Gastroesophageal sphincter (tissue), 4 donors: ENCODE data around the gene SPEG. TPM values are rescaled to one million over a fixed set of nuclear protein-coding genes. Genes with fewer than 3 reads are reported as not detected.

Experiments used
- ATAC-seq: fragments of 150-250 bp; one replicate; pipeline ENCODE4 v1.9.1; 2016; ENCODE audit warnings: mild to moderate bottlenecking, moderate library complexity
- H3K27ac ChIP-seq, 4 donors: fragments of 200-600 bp; sonication (generic) in 3 of 4; 1 replicate in 3 of 4; 2 replicates in 1 of 4; pipeline ENCODE4 v1.5.1; 2016 to 2019
- H3K27me3 ChIP-seq: fragments of 200-600 bp; sonication (generic); one replicate; pipeline ENCODE4 v1.5.1; 2019
- H3K36me3 ChIP-seq, 2 donors: fragments of 200-600 bp; sonication (generic); one replicate each; pipeline ENCODE4 v1.5.1; 2019; ENCODE audit warnings: control low read depth in 1 of 2
- H3K4me1 ChIP-seq, 3 donors: fragments of 200-600 bp; sonication (generic); 1 replicate in 2 of 3; 2 replicates in 1 of 3; pipeline ENCODE4 v1.5.1; 2016 to 2019; ENCODE audit warnings: control low read depth in 2 of 3
- H3K4me3 ChIP-seq, 2 donors: fragments of 200-600 bp; sonication (generic); one replicate each; pipeline ENCODE4 v1.5.1; 2019; ENCODE audit warnings: mild to moderate bottlenecking in 1 of 2, moderate library complexity in 1 of 2
- H3K9me3 ChIP-seq, 3 donors: fragments of 200-600 bp; sonication (generic); one replicate each; pipeline ENCODE4 v1.5.1; 2017 to 2019; ENCODE audit warnings: control low read depth in 2 of 3
- EP300 ChIP-seq: sonication (generic); formaldehyde crosslinking; IDR thresholded peaks from one replicate; pipeline ENCODE4 v1.6.1; 2017; ENCODE audit warnings: antibody characterized with exemption, mild to moderate bottlenecking
- POLR2A ChIP-seq, 2 donors: fragments of 450-650 bp; IDR thresholded peaks; one replicate each; pipeline ENCODE4 v1.6.1; 2017; ENCODE audit warnings: antibody characterized with exemption in 2 of 2, mild to moderate bottlenecking in 2 of 2, moderate library complexity in 1 of 2
- POLR2AphosphoS5 ChIP-seq: sonication (generic); formaldehyde crosslinking; IDR thresholded peaks from one replicate; pipeline ENCODE4 v1.6.1; 2017; ENCODE audit warnings: antibody characterized with exemption
- WGBS, 2 donors: methylation state at CpG; one replicate each; pipeline ENCODE4 v1.1.5; 2018; ENCODE audit warnings: low coverage in 1 of 2; 5-methylcytosine and 5-hydroxymethylcytosine counted together
- total RNA-seq, 4 donors: library from RNA; depleted of rRNA; stranded (reverse); fragments of >200 nt; gene quantifications; one replicate each; pipeline ENCODE4 v1.1.0, GENCODE V29; 2016
- TF ChIP-seq, protein P1 (sequence below), 4 experiments: fragments of 200-600 bp in 2 of 4; fragments of 450-650 bp in 2 of 4; sonication (generic) in 1 of 4; IDR thresholded peaks; one replicate each; pipeline ENCODE4 v1.5.1; 2017 to 2019; ENCODE audit warnings: antibody characterized with exemption in 4 of 4, mild to moderate bottlenecking in 2 of 4, moderate library complexity in 2 of 4

SPEG gene
- total RNA-seq, 4 donors from 2014 or later = 90.2 to 307 (median 214) TPM

GRCh38 chr2:219446101-219446504 lies 11.5 kb downstream of the SPEG start:
- Histone ChIP-seq H3K36me3 (peaks cover 0 to 5% of the 10 kb centered on the region in 2 donors), H3K4me3 (peak overlapping the region; percentile 13 to 84), H3K27ac (peak overlapping the region; percentile 93 to 99 (median 98)), H3K27me3 (peaks cover 35% of the 10 kb centered on the region), H3K9me3 (no peaks in the 10 kb centered on the region), H3K4me1 (peaks cover 0 to 97% (median 14%) of the 10 kb centered on the region in 3 donors)
- TF ChIP-seq EP300 (no peak), POLR2A (IDR thresholded peaks at IDR 0.05) (peak in 1 of 2 donors; percentile 26), POLR2AphosphoS5 (peak; percentile 48)
- TF ChIP-seq, protein P1, sequence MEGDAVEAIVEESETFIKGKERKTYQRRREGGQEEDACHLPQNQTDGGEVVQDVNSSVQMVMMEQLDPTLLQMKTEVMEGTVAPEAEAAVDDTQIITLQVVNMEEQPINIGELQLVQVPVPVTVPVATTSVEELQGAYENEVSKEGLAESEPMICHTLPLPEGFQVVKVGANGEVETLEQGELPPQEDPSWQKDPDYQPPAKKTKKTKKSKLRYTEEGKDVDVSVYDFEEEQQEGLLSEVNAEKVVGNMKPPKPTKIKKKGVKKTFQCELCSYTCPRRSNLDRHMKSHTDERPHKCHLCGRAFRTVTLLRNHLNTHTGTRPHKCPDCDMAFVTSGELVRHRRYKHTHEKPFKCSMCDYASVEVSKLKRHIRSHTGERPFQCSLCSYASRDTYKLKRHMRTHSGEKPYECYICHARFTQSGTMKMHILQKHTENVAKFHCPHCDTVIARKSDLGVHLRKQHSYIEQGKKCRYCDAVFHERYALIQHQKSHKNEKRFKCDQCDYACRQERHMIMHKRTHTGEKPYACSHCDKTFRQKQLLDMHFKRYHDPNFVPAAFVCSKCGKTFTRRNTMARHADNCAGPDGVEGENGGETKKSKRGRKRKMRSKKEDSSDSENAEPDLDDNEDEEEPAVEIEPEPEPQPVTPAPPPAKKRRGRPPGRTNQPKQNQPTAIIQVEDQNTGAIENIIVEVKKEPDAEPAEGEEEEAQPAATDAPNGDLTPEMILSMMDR (IDR thresholded peaks at IDR 0.05) = no peak
- 26 to 41% methylated on average over 2 to 6 of the region's 6 CpGs for WGBS, 2 donors
- peak; percentile 12 for ATAC-seq

DNA sequence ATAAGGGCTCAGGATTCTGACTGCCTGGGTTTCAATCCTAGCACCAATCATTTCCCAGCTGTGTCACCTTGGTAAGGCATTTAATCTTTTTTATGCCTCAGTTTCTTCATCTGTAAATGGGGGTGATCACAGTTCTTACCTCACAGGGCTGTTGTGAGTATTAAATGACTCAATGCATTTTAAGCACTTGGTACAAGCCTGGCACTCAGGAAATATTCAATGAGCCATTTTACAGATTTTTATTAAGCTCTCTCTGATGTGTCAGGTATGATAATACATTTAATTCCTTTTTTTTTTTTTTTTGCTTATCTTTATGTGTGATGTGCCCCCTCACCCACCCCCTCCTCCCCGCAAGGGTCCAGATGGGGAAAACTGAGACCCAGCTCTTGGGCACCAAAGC lies 12.0 kb downstream of the SPEG start:
- no peak for ATAC-seq
- Histone ChIP-seq H3K4me1 (peaks cover 0 to 97% (median 17%) of the 10 kb centered on the region in 3 donors), H3K27me3 (peaks cover 30% of the 10 kb centered on the region), H3K9me3 (no peaks in the 10 kb centered on the region), H3K36me3 (peaks cover 0 to 5% of the 10 kb centered on the region in 2 donors), H3K27ac (peak overlapping the region; percentile 93 to 99 (median 98)), H3K4me3 (peak overlapping the region in 1 of 2 donors; percentile 8)
- WGBS, 2 donors = no CpG with 5 or more reads among the region's 1 CpG
- TF ChIP-seq POLR2A (IDR thresholded peaks at IDR 0.05) = no peak
- TF ChIP-seq POLR2AphosphoS5 = no peak
- TF ChIP-seq, protein P1 (IDR thresholded peaks at IDR 0.05) = no peak
- no peak for TF ChIP-seq EP300

GRCh38 chr2:219447242-219448098 lies 12.8 kb downstream of the SPEG start:
- Histone ChIP-seq H3K36me3 (peaks cover 0 to 5% of the 10 kb centered on the region in 2 donors), H3K4me1 (peaks cover 0 to 100% (median 17%) of the 10 kb centered on the region in 3 donors), H3K4me3 (peak overlapping the region; percentile 24 to 48), H3K27me3 (peaks cover 23% of the 10 kb centered on the region), H3K9me3 (no peaks in the 10 kb centered on the region), H3K27ac (peak overlapping the region; percentile 93 to 99 (median 98))
- TF ChIP-seq POLR2A (IDR thresholded peaks at IDR 0.05) = no peak
- TF ChIP-seq EP300 = no peak
- peak; percentile 72 for TF ChIP-seq POLR2AphosphoS5
- TF ChIP-seq, protein P1 (IDR thresholded peaks at IDR 0.05) = no peak
- WGBS, 2 donors = 23 to 36% methylated on average over 6 to 8 of the region's 23 CpGs
- ATAC-seq = peak; percentile 8

DNA sequence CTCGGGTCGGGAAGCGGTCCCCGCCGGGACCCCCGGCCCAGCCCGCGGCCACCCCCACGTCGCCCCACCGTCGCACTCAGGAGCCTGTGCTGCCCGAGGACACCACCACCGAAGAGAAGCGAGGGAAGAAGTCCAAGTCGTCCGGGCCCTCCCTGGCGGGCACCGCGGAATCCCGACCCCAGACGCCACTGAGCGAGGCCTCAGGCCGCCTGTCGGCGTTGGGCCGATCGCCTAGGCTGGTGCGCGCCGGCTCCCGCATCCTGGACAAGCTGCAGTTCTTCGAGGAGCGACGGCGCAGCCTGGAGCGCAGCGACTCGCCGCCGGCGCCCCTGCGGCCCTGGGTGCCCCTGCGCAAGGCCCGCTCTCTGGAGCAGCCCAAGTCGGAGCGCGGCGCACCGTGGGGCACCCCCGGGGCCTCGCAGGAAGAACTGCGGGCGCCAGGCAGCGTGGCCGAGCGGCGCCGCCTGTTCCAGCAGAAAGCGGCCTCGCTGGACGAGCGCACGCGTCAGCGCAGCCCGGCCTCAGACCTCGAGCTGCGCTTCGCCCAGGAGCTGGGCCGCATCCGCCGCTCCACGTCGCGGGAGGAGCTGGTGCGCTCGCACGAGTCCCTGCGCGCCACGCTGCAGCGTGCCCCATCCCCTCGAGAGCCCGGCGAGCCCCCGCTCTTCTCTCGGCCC lies 13.6 kb downstream of the SPEG start:
- Histone ChIP-seq H3K9me3 (no peaks in the 10 kb centered on the region), H3K4me1 (peaks cover 0 to 100% (median 17%) of the 10 kb centered on the region in 3 donors), H3K36me3 (peaks cover 0 to 5% of the 10 kb centered on the region in 2 donors), H3K4me3 (peak overlapping the region; percentile 24 to 48), H3K27me3 (peaks cover 23% of the 10 kb centered on the region), H3K27ac (peak overlapping the region; percentile 93 to 99 (median 98))
- no peak for ATAC-seq
- no CpG with 5 or more reads among the region's 88 CpGs for WGBS, 2 donors
- TF ChIP-seq POLR2AphosphoS5 (no peak), POLR2A (IDR thresholded peaks at IDR 0.05) (peak in 1 of 2 donors; percentile 20), EP300 (no peak)
- TF ChIP-seq, protein P1 (IDR thresholded peaks at IDR 0.05) = peak in 1 of 4 experiments; percentile 3
